GM19397 (cell line): Measurements from ENCODE around the gene IL6ST.
A peak's percentile ranks its signal among the peaks of the same experiment; 100 is the strongest.
"Not testable (repeated sequence)": the region's sequence is repeated elsewhere in the genome, so short reads cannot be mapped to it uniquely, and the experiment has no call there.

Experiments
- ATAC-seq: cut with Tn5 transposase; IDR thresholded peaks from one replicate; pipeline ENCODE4 v1.9.1; 2021; ENCODE audit warnings: mild to moderate bottlenecking, moderate library complexity; ENCODE audit not compliant: unreplicated experiment

Gene IL6ST

DNA sequence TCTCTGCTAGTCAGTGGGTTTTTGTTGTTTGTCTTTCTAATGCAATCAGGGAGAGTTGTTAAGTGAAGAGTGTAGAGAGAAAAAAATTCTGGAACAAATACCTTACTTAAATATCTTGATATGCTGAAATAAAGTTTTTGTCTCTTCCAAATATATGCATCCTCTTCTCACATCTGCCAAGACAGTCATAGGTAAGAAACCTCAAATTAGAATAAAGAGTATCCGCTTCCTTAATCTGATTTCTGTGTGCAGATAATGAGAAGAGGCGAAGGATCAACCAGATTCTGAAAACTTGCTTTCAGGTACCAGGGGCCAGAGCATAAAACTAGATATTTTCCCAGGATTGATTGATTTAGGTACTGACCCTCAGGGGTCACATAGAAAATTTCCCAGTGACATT lies 11.3 kb upstream of the IL6ST start:
- ATAC-seq = no peak

DNA sequence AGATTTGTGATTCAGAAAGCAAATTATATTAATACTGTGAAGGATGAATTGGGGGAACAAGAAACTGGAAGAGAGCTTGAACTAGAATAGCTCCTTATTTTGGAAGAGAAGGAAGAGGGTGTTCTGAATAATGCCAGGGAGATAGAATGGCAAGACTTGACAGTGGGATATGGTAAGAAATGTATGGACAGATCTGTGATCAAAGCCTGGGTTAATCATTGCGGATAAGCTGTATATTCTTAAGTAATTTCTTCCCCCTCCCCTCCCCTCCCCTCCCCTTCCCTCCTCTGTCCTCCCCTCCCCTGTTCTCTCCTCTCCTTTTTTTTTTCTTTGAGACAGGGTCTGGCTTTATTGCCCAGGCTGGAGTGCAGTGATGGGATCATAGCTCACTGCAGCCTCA lies 10.1 kb upstream of the IL6ST start:
- no peak for ATAC-seq

DNA sequence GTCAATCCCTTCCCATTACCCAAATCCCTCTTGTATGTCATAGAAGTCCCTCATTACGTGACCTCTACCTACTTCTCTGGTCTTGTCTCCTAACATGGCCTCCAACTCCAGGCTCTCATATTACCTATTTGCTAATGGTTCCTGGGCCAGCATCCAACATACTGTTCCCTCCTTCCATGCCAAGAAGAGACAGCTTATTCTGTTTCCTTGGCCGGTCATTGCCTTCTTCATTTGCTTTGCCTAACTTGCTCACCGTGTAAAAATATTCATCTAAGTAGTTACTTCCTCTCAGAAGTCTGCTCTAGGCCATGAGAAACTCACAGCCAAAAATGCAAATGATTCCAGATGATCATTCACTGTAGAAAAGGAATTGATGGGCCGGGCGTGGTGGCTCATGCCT lies 8.9 kb upstream of the IL6ST start:
- ATAC-seq = no peak

DNA sequence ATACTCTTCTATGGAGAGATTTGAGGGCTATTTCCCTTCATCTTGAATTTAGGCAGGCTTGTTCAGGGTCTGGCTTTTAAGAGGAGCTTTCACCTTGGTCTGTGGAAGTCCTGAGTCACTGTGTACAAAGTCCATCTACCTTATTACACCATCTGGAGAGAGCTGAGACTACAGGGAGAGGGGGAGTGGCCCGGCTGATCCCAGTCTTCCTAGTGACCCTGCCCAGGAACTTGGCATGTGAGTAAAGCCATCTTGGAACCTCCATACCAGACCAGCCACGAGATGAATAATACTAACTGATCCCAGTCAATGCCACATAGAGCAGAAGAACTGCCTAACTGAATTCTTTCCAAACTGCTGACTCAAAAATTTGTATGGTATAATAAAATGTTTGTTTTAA lies 8.4 kb upstream of the IL6ST start:
- ATAC-seq = no peak

DNA sequence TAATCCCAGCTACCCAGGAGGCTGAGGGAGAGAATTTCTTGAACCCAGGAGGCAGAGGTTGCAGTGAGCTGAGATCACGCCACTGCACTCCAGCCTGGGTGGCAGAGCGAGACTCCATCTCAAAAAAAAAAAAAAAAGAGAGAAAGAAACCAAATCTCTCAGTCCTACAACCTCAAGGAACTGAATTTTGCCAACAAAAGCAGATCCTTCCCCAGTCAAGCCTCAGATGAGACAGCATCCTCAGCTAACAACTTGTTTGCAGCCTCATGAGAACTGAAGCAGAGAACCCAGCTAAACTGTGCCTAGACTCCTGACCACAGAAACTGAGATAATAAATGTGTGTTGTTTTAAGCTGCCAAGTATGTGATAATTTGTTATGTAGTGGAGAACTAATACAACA lies 7.5 kb upstream of the IL6ST start:
- no peak for ATAC-seq

DNA sequence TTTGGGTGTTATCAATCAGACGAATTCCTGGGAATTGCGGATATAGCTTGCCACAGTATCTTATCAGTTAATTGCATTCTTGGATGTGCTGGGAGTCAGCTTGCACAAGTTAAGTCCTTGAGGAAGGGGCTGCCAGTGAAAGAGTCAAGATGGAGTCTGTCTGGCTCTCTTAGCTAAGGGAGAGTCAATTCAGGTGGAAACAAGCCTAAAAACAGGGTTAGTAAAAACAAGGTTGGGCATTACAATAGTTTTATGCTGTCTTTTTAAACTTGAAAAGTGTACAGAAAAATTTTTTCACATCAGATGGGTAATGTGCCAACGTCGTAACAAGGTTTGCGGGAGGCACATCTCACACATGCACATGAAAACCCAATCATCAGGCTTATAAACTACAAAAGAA lies 5.5 kb upstream of the IL6ST start:
- not testable (repeated sequence) for ATAC-seq

DNA sequence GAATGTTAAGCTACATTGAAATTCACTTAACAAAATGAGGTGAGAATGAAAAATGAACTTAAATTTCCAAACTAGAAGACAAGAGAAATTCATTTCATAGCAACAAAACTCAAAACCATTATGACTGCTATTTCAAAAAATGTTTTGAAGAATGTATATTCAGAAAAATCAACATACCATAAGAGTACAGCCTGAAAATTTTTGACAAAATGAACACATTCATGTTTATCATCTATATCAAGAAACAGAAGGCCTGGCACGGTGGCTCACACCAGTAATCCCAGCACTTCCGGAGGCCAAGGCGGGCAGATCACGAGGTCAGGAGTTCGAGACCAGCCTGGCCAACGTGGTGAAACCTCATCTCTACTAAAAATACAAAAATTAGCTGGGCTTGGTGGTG lies 4.2 kb upstream of the IL6ST start:
- no peak for ATAC-seq

DNA sequence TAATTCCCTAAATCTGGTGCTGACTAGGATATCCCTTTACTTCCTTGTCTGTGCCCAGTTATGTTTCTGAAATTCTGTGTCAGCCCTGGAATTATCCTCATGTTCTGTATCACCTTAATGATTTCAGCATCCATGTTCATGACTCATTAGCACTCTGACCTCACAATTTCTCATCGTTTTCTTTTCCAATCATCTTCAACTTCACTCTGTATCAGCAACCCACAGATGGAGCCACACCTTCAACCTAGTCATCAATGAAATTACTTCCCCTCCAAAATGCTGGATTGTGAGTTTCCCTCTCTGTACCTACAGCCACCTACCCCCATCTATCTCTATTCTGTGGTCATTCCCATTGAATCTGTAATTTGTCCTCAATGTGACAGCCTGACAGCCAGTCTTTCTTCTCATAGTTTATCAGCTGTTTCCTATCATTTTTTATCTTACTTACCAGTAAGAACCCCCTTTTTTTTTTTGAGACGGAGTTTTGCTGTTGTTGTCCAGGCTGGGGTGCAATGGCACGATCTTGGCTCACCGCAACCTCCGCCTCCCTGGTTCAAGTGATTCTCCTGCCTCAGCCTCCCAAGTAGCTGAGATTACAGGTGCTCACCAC lies 3.1 kb upstream of the IL6ST start:
- ATAC-seq = no peak

DNA sequence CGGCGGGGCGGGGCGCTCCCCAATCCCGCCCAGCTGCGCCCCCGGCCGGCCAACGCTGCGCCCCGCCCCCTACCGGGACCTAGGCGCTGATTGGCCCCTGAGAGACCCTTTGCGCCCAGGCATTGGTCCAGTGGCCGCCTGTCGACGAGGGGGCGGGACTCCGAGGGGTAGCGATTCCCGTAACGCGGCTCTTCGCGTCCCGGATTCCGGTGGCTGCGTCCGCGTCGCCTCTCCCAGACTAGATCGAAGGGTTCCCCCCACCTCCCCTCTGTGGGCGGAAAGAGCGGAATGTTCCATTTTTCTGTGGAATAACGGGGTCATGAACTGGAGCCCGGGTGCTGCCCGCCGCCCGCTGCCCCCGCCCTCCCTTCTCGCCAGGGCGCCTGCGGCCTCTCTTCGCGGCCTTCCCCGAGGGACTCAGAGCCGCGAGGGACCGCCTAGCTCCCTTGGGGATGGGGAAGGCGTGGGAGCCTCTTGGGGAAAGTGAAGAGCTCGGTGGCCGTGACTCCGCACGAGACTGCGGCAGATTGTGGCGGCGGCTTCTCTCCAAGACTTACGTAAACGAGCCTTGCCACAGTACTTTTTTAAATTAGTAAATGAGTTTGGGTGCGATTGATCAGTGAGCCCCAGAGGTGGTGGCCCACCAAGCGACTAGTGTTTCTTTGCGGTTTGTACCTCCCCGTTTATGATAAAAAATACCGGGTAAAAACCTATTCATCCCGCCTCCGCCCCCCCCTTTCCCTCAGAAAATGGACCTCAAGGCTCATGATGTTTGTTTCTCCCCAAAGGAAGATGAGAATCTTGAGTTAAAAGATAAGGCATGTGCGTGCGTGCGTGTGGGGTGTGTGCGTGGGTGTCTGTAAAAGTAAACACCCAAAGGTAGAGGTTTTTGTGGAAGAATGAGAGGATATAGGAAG lies 493 bp upstream of the IL6ST start:
- peak; percentile 94 for ATAC-seq

DNA sequence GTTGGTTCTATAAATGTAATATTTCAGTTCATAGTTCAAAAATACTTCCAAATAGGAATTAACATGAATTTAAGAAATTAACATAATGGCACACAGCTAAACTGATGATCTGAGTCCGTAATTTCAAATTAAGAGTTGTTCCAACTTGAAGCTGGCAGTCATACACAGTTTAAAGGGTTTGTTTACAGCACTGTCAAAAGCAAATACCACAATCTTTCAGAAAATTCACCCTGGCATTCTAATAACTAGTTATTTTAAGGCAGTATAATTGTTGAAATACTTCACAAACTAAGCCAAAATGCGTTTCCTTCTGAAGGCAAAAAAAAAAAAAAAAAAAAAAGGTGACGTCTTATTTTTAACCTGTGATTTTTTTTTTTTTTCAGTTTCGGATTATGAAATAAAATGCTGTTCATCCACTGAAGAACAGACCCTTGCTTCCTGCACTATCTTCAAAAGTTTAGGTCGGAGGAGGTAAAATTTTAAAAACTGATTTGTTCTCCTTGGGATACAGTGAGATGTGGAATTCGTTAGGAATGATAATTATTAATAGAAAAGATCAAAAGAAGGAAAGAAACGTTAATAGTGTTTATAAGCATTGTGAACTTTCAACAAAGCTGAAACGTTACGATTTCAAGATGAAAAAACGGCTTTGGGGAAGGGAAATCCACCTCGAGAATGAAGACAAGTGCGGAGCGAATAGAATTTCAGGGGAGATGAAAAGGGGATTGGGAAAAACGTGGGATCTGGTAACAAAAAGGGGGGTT lies 850 bp downstream of the IL6ST start:
- ATAC-seq = no peak

DNA sequence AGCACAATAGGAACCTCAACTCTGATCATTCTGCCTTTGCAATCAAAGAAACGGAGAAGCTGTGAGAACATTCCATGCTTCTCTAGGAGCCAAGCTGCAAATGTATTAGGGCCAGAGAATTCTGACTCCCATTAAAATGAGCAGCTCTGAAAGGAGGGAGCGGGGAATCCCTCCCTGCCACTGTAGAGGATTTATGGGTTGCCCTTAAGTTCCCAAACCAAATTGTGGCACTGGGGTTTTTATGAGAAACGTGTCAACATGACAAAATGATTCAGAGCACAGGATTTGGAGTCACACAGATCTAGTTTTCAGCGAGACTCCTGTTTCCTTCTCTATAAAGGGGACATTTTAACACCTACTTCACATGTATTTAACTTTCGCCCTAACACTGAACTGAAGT lies 1.8 kb downstream of the IL6ST start:
- no peak for ATAC-seq

DNA sequence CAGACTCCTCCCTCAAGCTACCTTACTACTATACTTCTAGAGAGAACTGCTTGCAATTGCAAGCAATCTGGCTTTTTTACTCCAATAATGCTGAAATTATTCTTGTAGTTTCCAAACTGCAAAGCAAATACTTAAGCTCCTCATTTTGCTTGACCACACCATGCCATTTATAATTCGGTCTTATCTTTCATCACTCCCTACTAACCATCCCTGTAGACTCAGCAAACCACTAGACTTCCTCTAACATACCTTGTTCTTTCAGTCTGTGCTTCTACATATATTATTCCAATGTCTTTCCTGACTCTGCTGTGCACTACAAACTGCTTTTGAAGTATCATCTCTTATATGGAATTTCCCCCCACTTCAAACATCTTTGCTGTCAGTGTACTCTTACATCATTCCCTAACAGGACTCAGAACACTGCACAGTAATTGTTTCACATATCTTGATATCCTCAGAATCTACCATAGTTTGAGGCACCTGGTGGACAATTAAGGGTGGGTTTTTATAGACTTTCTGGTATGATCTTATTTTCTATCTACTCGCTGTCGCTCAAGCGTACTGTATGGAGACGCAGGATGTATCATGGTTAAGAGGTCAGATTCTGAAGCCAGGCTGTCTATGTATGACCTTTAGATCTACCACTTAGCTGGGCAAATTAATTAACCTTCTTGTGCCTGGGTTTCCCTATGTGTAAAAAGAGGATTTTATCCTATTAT lies 2.8 kb downstream of the IL6ST start:
- no peak for ATAC-seq

DNA sequence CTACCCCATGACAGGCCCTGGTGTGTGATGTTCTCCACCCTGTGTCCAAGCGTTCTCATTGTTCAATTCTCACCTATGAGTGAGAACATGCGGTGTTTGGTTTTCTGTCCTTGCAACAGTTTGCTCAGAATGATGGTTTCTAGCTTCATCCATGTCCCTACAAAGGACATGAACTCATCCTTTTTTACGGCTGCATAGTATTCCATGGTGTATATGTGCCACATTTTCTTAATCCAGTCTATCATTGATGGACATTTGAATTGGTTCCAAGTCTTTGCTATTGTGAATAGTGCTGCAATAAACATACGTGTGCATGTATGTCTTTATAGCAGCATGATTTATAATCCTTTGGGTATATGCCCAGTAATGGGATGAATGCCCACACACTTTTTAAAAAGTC lies 3.9 kb downstream of the IL6ST start:
- not testable (repeated sequence) for ATAC-seq

DNA sequence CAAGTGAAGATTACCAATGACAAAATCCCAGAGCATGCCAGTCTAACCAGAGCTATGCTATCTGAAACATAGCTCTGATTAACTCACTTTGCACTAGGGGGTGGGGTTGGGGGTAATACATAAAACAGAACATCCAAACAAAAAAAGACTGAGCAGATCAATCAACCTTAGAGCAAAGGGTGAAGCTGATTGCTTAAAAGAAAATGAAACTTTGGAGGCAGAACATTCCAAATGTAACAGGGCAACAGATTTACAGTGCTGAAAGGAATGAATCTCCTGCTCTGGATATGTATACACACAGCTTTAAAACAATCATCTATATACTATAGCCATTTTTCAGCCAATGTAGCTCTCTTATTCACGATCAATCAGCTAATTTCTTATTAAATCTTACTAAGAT lies 4.9 kb downstream of the IL6ST start:
- no peak for ATAC-seq

DNA sequence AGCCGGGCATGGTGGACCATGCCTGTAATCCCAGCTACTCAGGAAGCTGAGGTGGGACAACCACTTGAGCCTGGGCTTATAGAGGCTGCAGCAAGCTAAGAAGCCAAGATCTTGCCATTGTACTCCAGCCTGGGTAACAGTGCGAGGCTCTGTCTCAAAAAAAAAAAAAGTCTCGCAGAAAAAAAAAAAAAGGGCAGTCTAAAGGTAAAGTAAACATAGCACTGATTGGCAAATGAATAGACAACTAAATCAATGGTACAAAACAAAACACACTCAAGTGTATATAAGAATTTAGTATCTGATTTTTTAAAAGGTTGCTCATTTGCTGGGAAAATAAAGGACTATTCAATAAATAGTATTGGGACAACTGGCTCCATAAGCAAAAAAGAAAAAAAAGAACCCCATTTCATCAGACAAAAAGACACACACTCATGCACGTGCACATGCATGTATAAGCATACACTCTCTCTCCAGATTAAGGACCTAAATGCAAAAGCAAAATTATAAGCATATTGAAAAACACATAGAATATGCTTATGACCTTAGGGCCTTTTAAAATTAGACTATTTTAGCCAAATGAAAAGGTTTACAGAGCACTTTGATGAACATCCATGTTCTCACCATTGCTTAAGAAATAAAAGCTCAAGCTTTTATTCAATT lies 5.7 kb downstream of the IL6ST start:
- ATAC-seq = no peak

DNA sequence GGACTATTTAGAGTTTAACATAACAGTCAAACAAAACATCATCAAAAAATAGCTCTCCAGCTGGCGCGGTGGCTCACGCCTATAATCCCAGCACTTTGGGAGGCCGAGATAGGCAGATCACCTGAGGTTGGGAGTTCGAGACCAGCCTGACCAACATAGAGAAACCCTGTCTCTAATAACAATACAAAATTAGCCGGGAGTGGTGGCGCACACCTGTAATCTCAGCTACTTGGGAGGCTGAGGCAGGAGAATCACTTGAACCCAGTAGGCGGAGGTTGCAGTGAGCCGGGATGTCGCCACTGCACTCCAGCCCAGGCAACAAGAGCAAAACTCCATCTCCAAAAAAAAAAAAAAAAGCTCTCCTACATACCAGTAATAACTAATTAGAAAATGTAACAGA lies 6.3 kb downstream of the IL6ST start:
- ATAC-seq = not testable (repeated sequence)

DNA sequence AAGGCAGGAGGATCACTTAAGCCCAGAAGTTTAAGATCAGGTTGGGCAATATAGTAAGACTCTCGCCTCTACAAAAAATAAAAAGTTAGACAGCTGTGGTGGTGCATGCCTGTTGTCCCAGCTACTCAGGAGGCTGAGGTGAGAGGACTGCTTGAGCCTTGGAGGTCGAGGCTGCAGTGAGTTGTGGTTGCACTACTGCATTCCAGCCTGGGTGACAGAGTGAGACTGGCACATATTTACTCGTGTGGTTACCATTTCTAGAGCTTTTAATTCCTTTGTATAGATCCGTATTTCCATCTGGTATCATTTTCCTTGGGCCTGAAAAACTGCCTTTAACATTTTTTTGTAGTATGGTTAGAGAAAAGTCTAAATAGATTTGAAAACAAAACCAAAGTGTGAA lies 7.8 kb downstream of the IL6ST start:
- no peak for ATAC-seq

DNA sequence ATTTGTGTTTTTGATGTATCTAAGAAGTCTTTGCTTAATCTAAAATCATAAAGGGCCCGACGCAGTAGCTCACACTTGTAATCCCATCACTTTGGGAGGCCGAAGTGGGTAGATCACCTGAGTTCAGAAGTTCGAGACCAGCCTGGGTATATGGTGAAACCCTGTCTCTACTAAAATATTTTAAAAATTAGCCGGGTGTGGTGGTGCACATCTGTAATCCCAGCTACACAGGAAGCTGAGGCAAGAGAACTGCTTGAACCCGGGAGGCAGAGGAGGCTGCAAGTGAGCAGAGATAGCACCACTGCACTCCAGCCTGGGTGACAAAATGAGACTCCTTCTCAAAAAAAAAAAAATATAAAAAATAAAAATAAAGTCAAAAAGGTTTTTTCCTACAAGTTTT lies 9.6 kb downstream of the IL6ST start:
- no peak for ATAC-seq

DNA sequence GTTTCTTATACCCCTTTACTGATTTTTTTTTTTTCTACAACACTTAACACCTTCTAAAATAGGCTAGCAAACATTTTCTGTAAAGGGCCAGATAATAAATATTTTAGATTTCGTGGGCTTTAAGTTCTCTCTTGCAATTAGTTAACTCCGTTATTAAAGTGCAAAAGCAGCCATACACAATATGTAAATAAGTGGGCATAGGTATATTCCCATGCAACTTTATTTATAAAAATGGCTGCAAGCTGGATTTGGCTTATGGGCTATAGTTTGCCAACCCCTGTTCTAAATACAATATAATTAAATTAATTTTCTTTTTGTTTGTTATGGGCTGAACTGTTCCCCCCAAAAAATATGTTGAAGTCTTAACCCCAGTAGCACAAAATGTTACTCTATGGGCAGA lies 10.8 kb downstream of the IL6ST start:
- ATAC-seq = no peak

DNA sequence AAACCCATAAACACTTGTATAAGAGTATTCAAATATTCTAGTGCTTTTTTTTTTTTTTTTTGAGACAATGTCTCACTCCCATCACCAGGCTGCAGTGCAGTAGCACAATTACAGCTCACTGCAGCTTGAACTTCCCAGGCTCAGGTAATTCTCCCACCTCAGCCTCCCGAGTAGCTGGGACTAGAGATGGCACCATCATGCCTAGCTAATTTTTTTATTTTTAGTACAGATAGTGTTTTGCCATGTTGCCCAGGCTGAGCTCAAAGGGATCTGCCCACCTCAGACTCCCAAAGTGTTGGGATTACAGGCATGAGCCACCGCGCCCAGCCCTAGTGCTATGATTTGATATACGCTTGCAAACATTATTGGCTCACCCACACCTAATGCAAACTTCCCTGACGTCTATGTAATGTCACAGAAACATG lies 11.8 kb downstream of the IL6ST start:
- no peak for ATAC-seq

DNA sequence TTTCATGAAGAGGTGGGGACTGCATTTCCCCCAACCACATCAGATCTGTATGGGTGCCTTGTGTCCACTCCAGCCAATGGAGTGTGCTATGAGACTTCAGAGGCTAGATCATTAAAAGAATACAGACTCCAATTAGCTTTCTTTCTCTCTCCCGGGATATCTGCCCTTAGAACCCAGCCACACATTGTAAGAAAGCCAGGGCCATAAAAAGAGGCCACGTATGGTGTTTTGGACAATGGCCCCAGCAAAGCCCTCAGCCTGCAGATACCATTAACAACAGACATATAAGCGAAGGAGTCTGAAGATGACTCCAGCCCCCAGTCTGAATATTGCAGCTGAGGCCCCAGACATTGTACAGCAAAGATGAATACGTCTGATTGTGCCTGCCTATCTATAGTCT lies 21.5 kb downstream of the IL6ST start:
- no peak for ATAC-seq
